ENCODE measurements around the gene RASL11B.

RASL11B gene

GRCh38 chr4:52873861-52874343 is 11.8 kb downstream of the RASL11B start:
- no peak for DNase-seq (ENCODE audit: low read depth in 2 of 2)

DNA sequence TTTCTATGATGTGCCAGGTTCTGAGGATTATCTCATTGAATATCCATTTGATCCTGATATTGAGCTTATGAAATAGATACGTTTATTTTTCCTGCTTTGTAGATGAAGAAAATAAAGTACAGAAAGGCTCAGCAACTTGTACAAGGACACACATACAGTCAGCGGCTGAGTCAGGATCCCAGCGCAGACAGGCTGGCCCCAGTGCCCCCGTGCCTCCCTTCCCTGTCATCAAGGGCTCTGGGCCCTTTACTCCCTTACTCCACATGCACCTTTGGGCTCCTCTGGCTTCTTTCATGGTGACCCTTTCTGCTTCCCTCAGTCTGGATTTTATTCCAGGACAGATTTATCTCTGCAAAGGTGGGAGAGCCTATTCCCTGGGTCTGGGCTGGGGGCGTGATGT is 12.8 kb downstream of the RASL11B start:
- no peak for DNase-seq (ENCODE audit: low read depth in 2 of 2)

- DNase-seq (ENCODE audit: low read depth in 2 of 2) = no peak
Measured at GRCh38 chr4:52876069-52876468, 14.0 kb downstream of the RASL11B start.

- no peak for DNase-seq (ENCODE audit: low read depth in 2 of 2)
Measured at GRCh38 chr4:52877036-52877435, 14.9 kb downstream of the RASL11B start.

- DNase-seq (ENCODE audit: low read depth in 2 of 2) = no peak
Measured at GRCh38 chr4:52877694-52878093, 15.6 kb downstream of the RASL11B start.

DNA sequence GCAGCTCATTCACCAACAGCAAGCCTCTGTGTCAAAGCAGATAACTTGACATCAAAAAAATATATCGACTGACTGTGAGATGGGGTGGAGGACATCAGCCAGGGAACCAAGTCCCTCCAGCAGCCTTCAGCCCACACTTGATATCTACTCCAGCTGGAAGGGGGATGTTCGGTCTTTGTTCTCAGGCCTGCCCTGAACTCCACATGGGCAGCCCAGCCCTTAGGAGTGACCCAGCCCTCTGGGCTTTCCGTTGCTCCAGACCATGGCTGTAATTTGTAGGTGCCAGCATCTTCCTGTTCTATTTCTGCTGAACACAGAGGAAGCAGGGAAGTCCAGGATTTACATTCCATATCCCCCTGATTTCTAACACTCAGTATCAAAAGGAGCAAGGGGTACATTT is 17.4 kb downstream of the RASL11B start:
- DNase-seq (ENCODE audit: low read depth in 2 of 2) = no peak

DNA sequence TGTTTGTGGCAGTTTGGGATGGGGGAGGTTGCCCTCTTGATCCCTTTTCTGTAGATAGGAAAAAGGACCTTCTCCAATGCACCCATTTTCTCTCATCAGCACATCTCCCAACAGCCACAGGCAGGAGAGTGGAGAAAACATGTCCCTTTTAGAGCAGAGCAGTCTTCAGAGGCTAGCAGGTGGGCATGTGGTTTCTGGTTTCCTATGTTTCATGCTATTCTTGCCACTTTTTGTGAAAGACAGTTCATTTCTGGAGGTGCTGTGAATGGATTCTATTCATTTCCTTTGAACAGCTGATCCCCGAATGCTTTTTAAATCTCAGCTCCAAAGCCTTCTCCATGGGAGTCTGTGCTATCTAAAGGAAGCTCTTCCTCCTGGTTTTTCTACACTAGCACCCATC is 18.9 kb downstream of the RASL11B start:
- no peak for DNase-seq (ENCODE audit: low read depth in 2 of 2)

GRCh38 chr4:52883183-52883621 is 21.1 kb downstream of the RASL11B start:
- DNase-seq (ENCODE audit: low read depth in 2 of 2) = no peak

DNA sequence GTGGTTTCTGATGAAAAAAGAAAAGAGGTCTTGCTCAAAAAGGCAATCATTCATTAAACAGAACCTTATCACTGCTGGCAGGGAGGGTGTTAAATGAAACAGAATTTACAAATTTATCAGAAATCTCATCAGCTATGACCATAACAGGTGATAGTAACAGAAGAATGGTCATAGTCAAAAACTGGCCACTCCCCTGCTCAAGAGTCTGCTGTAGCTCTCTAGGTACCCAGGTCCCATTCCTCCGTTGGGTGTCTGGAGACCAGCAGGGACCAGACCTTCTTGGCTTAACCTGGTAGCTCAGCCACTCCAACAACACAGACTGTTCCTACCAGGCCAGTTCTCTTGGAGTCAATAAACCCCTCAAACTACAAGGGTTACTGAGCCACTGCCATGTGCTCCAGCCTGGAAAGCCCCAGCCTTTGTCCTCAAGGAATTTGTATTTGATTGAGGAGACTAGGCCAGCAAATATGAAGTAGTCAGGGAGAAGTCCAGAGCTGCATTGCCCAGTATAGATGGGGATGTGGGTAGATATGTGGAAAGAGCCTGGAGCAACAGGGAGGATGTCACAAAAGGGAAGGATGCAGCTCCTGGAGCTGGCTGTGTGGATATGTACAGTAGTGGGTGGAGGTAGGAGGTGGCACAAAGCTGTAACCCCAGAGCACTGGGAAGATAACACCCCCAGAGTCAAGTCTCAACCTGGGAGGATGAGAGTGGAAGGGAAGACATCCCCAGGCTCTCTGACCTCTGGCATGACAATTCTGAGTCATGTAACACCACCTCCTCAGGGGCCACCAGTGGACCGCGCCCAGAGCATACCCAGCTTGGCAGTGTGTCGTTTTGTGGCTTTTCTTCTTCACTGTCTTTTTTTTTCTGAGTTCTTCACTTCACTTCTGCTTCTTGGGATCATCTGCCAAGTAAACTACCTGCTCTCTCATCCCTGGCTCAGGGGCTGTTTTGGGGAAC is 21.9 kb downstream of the RASL11B start:
- no peak for DNase-seq (ENCODE audit: low read depth in 2 of 2)

DNA sequence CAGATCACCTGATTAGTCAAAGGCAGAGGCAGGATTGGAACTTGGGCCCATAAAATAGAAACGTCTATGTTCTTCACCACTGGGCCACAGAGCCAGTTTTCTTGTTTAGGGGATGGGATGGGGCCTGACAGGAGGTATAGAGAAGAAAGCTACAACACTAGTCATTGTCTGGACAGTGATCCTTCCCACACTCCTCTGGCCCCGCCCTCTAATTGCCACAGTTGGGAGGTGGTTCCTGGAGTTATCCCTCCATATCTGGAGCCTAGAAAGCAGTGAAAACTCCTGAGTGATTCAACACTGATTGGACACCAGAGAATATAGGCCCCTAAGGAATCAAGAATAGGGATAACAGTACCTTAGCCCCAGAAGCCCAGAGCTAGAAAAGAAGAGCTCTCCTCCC is 22.9 kb downstream of the RASL11B start:
- no peak for DNase-seq (ENCODE audit: low read depth in 2 of 2)

DNA sequence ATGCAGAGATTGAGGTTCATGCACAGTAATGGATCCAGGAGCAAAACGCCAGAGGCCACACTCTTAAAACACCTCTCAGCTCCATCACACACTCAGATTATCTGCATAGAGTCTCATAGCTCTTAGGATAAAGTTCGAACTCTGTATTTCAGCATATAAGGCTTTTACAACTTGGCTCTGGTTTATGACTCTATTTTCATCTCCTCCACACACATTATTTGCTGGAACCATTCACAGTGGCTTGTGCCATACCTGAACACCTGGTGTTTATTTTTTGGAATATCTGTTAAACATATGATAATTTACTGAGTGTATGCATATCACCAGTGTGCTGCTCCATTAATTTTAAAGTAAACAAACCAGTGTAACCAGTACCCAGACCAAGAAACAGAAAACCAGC is 27.2 kb downstream of the RASL11B start:
- DNase-seq (ENCODE audit: low read depth in 2 of 2) = no peak

DNA sequence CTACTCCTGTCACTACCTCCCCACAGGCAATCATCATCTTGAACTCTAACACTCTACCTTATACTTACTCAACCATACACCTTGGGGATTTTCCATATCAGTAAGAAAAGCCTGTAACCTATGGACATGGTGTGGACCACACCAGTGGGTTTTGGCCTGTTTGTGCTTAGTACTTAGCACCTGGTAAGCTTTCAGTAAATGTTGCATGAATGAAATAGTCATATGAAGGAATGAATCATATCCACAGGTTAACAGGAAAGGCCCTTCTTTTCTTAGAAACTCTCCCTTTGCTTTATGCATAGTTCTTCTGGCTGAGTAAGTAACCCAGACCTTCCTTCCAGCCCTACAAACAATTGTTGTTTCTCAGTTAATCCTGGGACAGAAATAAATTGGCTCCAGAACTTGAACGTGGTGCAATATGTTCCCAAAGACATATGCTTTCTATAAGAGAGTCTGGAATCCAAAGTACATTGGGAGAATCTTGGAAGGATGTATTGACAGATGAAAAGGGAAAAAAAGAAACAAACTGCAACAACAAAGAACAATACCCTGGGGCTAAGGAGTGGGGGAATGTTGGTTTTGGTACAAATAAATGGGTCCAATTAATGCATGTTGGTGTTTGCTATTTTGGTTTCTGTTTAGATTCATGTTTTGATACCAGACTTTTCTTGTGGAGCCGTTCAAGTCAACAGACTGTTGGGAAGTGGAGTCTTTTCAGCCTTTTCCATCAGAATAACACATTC is 27.8 kb downstream of the RASL11B start:
- DNase-seq (ENCODE audit: low read depth in 2 of 2) = no peak

DNA sequence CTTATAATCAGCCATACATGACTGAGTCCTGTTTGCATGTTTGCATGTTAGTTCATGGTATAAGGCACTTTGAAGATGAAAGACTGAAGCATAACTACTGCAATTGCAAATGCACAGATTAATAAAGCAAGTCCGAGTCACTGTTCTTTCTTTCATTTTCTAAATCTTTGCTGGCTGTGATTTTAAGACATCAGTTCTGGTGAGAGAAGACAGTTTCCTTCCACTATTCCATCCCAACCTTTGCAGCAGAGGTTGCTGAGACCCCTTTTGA is 28.3 kb downstream of the RASL11B start:
- DNase-seq (ENCODE audit: low read depth in 2 of 2) = no peak

GRCh38 chr4:52891743-52892142 is 29.6 kb downstream of the RASL11B start:
- DNase-seq (ENCODE audit: low read depth in 2 of 2) = no peak

DNA sequence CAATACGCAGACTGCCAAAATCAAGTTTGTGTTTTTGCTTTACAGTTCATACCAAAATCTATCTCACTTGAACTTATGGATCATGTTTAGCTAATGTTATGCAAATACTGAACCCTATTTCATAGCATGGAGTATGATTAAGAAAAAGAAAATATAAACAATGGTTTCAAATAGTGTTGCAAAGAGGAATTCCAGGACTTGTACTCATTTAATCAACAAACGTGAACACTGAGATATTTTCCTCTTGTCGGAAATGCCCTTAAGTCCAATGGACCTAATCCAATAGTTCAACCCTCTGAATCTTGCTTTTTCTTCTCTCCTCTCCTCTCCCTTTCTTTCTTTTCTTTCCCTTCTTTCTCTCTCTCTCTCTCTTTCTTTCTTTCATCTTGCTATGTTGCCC is 30.8 kb downstream of the RASL11B start:
- DNase-seq (ENCODE audit: low read depth in 2 of 2) = no peak

DNA sequence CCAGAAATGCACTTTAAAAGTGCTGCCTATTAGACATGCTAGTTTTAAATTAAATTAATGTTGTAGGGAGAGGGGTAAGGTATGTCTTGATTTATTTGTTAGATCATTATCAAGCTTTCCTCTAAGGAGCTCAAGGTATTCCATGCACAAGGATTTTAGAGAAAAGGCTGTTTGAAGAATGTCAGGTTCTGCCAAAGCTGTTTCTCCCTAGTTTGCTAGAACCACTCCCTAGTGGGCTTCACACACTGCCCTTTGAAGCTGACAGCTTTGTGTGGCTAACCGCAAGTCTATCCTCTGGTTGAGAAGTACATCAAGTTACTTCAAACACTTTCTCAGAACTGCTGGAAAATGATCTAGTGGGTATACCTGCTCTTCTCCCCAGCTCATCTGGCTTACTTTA is 32.3 kb downstream of the RASL11B start:
- no peak for DNase-seq (ENCODE audit: low read depth in 2 of 2)

DNA sequence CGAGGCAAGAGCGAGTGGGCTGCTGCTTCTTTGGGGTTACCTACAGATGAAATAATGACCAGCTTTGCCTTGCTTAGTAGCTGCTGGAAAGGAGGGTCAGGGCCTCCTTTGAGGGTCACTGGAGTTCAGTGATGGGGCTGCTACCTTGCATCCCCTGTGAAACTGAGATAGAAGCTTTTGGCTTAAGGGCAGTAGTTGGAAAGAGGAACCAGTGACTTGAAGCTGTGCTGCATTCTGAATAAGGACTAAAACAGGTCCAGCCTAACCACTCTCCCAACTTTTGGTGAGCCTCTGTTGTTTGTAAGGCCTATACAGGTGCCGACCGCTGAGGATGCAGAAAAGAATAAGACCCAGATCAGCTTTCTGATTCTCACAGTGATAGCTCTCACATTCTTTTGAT is 41.2 kb downstream of the RASL11B start:
- DNase-seq (ENCODE audit: low read depth in 2 of 2) = no peak

DNA sequence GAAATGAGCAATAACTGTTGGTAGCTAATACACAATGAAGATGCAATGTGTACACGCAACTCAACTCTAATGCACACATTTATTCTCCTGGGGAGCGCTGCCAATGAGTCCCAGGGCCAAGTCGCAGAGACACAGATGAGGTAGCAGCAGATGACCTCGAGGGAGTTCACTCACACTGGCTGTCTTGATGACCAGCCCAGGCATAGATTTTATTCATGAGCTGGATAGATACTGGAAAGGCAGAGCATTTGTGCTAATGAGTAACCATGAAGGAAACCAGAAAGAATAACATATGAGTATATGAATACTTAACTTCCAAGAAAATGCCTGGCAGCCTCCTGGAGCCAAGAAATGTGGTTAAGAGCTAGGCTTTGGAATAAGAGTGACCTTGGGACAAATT is 42.3 kb downstream of the RASL11B start:
- DNase-seq (ENCODE audit: low read depth in 2 of 2) = no peak

DNA sequence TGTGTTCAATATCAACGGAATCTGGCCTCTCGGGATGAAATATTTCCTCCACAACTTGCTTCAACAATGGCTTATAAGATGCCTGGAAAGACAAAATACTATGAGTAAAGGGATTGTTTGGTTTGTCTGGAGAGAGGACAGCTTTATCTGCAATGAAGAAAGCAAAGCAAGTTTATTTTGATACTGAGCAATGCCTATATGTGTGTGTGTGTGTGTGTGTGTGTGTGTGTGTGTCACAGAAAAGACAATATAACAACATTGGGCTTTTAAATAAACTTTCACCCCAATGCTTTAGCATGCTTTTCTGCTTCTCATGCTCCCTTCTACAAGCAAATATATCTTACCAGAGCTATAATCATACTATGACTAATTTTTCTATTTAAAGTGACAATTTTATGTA is 45.4 kb downstream of the RASL11B start:
- no peak for DNase-seq (ENCODE audit: low read depth in 2 of 2)

DNA sequence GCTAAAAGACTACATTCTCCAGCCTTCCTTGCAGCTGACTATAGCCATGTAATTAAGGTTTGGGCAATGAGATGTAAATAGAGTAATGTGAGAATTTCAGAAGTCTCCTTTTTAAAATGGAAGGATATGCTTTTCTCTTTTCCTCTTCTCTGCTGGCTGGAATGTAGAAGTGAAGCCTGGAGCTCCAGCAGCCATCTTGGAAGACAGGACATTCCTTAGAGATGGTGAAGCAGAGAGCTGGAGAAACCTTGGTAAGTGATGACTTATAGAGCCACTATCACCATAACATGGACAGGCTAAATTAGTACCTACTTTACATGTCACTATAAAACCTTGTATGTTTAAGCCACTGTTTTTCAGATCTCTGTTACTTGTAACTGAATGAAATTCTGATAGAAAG is 48.0 kb downstream of the RASL11B start:
- no peak for DNase-seq (ENCODE audit: low read depth in 2 of 2)

DNA sequence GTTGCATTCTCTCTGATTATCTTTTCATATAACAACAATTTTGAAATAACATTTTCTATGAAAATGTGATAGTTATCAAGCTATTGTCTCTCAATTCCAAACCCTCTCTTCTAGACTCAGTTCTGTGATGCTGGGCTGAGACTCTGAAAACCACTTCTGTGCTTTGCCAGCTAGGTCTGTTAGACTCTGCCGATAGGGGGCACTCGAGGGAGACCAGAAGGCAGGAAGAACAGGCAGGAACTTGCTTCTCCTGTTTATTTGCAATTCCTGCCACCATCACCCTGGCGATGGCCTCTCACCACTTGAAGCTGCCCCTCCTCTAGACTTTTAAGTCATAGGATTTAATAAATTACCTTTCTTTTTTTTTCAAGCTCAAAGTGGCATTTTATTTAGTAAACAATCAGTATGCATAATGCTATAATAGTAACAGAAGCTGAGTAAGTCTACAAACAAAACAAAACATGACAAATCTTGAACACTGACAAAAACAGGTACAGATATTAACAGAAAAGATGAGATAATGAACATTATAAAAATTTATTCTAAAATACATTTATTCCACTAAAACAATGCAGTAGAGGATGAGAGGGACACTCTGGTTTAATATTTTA is 49.7 kb downstream of the RASL11B start:
- peak; percentile 67 to 73 for DNase-seq (ENCODE audit: low read depth in 2 of 2)

DNA sequence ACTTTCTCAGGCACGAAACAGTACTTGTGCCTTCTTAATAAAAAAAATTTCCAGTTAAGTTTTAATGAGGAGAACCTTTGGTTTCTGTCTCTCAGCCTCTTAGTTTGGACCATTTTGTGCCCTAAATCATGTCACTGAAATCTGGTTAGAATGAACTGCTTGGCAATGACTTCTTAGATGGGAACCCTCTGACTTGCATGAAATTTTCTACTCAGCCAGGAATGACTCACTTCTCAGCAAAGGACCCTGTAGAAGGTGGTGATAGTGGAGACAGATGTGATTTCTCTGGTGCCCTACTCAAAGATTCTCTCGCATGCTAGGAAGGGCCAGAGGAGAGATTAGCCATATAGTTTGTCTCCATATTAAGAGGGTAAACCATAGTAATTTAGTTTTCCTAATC is 50.5 kb downstream of the RASL11B start:
- no peak for DNase-seq (ENCODE audit: low read depth in 2 of 2)

Data from stimulated activated CD4-positive, alpha-beta T cell treated with anti-CD3 and anti-CD28 coated beads, Interleukin-4, amount 100 ng/mL, for 48 hours (primary cell).